Nephron progenitor cell (in vitro differentiated cells): ENCODE results near the gene SLC38A3.

Experiments
- DNase-seq: peaks from one replicate; pipeline ENCODE4 v3.0.0; 2021
- H3K27ac Mint-ChIP-seq: 2 replicates; pipeline ENCODE4 v1.8.0; 2021; ENCODE audit warnings: mild to moderate bottlenecking, moderate library complexity, mixed read lengths
- H3K27me3 Mint-ChIP-seq: 2 replicates; pipeline ENCODE4 v1.8.0; 2021; ENCODE audit warnings: mild to moderate bottlenecking, low read depth, mixed read lengths; ENCODE audit not compliant: poor library complexity
- H3K36me3 Mint-ChIP-seq: 2 replicates; pipeline ENCODE4 v1.8.0; 2021; ENCODE audit warnings: low read depth, mixed read lengths
- H3K4me1 Mint-ChIP-seq: 2 replicates; pipeline ENCODE4 v1.8.0; 2021; ENCODE audit warnings: mixed read lengths
- H3K4me3 Mint-ChIP-seq: 2 replicates; pipeline ENCODE4 v1.8.0; 2021; ENCODE audit warnings: mild to moderate bottlenecking, moderate library complexity, mixed read lengths
- H3K9me3 Mint-ChIP-seq: 2 replicates; pipeline ENCODE4 v1.8.0; 2021; ENCODE audit warnings: mild to moderate bottlenecking, moderate library complexity, mixed read lengths
- TF ChIP-seq, protein P1 (sequence below): fragments of 200-600 bp; sonication (generic); IDR thresholded peaks from 2 replicates; pipeline ENCODE4 v1.5.0; 2021; ENCODE audit warnings: antibody characterized with exemption

Gene SLC38A3

DNA sequence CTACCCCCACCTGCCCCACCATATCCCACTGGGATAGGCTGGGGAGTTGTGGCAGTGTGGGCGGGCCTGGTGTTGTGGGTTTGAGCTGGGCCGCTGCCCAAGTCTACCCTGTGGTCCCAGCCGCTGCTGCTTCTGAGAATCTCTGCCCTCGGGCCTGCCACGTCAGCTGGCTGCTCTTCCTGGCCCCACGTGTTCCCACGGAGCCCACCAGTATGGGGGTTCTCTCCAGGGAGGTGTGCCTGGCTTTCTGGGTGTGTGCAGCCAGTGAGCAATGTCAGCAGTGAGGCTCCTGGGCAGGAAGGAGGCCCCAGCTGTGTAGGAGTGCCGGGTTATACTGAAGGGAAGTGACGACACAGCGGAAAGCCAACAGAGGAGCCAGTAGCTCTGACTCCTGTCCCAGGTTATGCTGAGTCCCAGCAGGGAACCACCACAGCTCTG, 41.5 kb downstream of the SLC38A3 start:
- TF ChIP-seq, protein P1, sequence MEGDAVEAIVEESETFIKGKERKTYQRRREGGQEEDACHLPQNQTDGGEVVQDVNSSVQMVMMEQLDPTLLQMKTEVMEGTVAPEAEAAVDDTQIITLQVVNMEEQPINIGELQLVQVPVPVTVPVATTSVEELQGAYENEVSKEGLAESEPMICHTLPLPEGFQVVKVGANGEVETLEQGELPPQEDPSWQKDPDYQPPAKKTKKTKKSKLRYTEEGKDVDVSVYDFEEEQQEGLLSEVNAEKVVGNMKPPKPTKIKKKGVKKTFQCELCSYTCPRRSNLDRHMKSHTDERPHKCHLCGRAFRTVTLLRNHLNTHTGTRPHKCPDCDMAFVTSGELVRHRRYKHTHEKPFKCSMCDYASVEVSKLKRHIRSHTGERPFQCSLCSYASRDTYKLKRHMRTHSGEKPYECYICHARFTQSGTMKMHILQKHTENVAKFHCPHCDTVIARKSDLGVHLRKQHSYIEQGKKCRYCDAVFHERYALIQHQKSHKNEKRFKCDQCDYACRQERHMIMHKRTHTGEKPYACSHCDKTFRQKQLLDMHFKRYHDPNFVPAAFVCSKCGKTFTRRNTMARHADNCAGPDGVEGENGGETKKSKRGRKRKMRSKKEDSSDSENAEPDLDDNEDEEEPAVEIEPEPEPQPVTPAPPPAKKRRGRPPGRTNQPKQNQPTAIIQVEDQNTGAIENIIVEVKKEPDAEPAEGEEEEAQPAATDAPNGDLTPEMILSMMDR, result peak; percentile 36
- H3K36me3 Mint-ChIP-seq, result peaks cover 4% of the 10 kb centered on the region
- H3K4me1 Mint-ChIP-seq, result peaks cover 63% of the 10 kb centered on the region
- no peaks in the 10 kb centered on the region for H3K27me3 Mint-ChIP-seq
- no peaks in the 10 kb centered on the region for H3K9me3 Mint-ChIP-seq
- H3K4me3 Mint-ChIP-seq, result peak overlapping the region; percentile 48
- no peak for DNase-seq
- H3K27ac Mint-ChIP-seq, result peak overlapping the region; percentile 99

GRCh38 chr3:50248387-50248786, 43.3 kb downstream of the SLC38A3 start:
- no peak overlapping the region for H3K27ac Mint-ChIP-seq
- TF ChIP-seq, protein P1, result no peak
- H3K9me3 Mint-ChIP-seq, result no peaks in the 10 kb centered on the region
- no peak for DNase-seq
- H3K4me3 Mint-ChIP-seq, result no peak overlapping the region
- peaks cover 7% of the 10 kb centered on the region for H3K36me3 Mint-ChIP-seq
- H3K4me1 Mint-ChIP-seq, result peaks cover 51% of the 10 kb centered on the region
- H3K27me3 Mint-ChIP-seq, result no peaks in the 10 kb centered on the region

GRCh38 chr3:50249457-50249856, 44.4 kb downstream of the SLC38A3 start:
- Mint-ChIP-seq H3K27me3 (no peaks in the 10 kb centered on the region), H3K4me1 (peaks cover 52% of the 10 kb centered on the region), H3K27ac (no peak overlapping the region)

GRCh38 chr3:50250514-50250913, 45.4 kb downstream of the SLC38A3 start:
- peaks cover 44% of the 10 kb centered on the region for H3K4me1 Mint-ChIP-seq
- H3K4me3 Mint-ChIP-seq, result no peak overlapping the region
- no peaks in the 10 kb centered on the region for H3K27me3 Mint-ChIP-seq
- TF ChIP-seq, protein P1, result no peak
- H3K36me3 Mint-ChIP-seq, result peaks cover 8% of the 10 kb centered on the region
- peak overlapping the region; percentile 48 for H3K27ac Mint-ChIP-seq
- no peak for DNase-seq
- H3K9me3 Mint-ChIP-seq, result no peaks in the 10 kb centered on the region

More at GRCh38 chr3:50249457-50249856, 44.4 kb downstream of the SLC38A3 start:
- H3K9me3 Mint-ChIP-seq, result no peaks in the 10 kb centered on the region
- H3K4me3 Mint-ChIP-seq, result no peak overlapping the region
- TF ChIP-seq, protein P1, result no peak
- peaks cover 8% of the 10 kb centered on the region for H3K36me3 Mint-ChIP-seq
- no peak for DNase-seq

DNA sequence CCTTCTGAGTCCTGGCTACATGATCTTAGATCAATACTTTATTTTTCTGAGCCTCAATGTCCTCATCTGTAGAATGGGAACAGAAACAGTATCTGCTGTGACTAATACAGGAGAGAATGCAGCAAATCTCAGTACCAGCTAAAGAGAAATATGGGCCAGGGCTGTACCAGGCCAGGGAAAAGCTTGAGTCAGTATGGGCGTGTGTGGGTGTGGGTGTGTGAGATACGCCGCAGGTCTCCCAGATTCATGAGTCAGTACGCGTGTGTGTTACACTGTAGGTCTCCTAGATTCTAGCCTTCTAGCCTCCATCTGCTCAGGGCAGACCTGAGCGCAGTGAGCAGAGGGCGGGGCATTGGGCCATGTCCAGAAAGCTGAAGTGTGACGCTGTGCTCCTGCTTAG, 46.1 kb downstream of the SLC38A3 start:
- no peak overlapping the region for H3K4me3 Mint-ChIP-seq
- peaks cover 10% of the 10 kb centered on the region for H3K36me3 Mint-ChIP-seq
- peaks cover 37% of the 10 kb centered on the region for H3K4me1 Mint-ChIP-seq

More for the DNA sequence above, 46.1 kb downstream of the SLC38A3 start:
- Mint-ChIP-seq H3K27me3 (no peaks in the 10 kb centered on the region), H3K27ac (no peak overlapping the region), H3K9me3 (no peaks in the 10 kb centered on the region)
- TF ChIP-seq, protein P1, result no peak
- DNase-seq, result no peak
